Measurements from ENCODE around the gene C11orf54. TPM values are rescaled to one million over a fixed set of nuclear protein-coding genes. Genes with fewer than 3 reads are reported as not detected.

C11orf54 gene
- total RNA-seq: 6.6 and 13.3 TPM in 2 replicates

GRCh38 chr11:93741094-93741881 is at the start of gene C11orf54, which contains the start of gene TAF1D:
C11orf54 (plus strand) TSS chr11:93741672; CDS start chr11:93747394, 5,722 bp downstream.
TAF1D (minus strand) TSS chr11:93741495; CDS start chr11:93739304, 2,191 bp downstream.

GRCh38 chr11:93784145-93784934 is 42.9 kb downstream of the C11orf54 start, which contains the start of gene MED17:
MED17 (plus strand) TSS chr11:93784282; CDS start chr11:93784514, 232 bp downstream.

Other genes starting within 250 kb of the C11orf54 start
- 4.0 and 6.6 TPM in 2 replicates for gene SMCO4, start 198.3 kb upstream of the C11orf54 start, total RNA-seq
- gene CEP295, start 80.0 kb upstream of the C11orf54 start, total RNA-seq: 7.9 and 11.9 TPM in 2 replicates
- gene TAF1D, start 177 bp upstream of the C11orf54 start, total RNA-seq: 85.1 and 92.5 TPM in 2 replicates
- gene MED17, start 42.6 kb downstream of the C11orf54 start, total RNA-seq: 22.1 and 27.5 TPM in 2 replicates
- 0.09 and 0.35 TPM in 2 replicates for gene VSTM5, start 108.9 kb downstream of the C11orf54 start, total RNA-seq

Data from airway epithelial cell (primary cell).